Activated CD8-positive, alpha-beta memory T cell treated with anti-CD3 and anti-CD28 coated beads, Interleukin-2, amount 50 U/mL, for 24 hours (primary cell): ENCODE measurements around the gene MRPL43.

Experiments
- DNase-seq: peaks from one replicate; pipeline ENCODE4 v3.0.0-alpha.2; 2020; ENCODE audit errors: extremely low read depth

The MRPL43 gene

GRCh38 chr10:101003639-101004206 lies 16.4 kb upstream of the MRPL43 start:
- DNase-seq, result no peak

GRCh38 chr10:101002456-101002855 lies 15.2 kb upstream of the MRPL43 start:
- DNase-seq, result no peak

GRCh38 chr10:101001659-101002035 lies 14.3 kb upstream of the MRPL43 start:
- no peak for DNase-seq

GRCh38 chr10:101000915-101001658 lies 13.8 kb upstream of the MRPL43 start:
- no peak for DNase-seq

GRCh38 chr10:101000127-101000914 lies 13.0 kb upstream of the MRPL43 start:
- DNase-seq, result no peak

GRCh38 chr10:100999742-101000126 lies 12.4 kb upstream of the MRPL43 start, which contains the start of gene LZTS2:
LZTS2 (plus strand) TSS chr10:100999808; CDS start chr10:101002539, 2,731 bp downstream.
- no peak for DNase-seq

- DNase-seq, result no peak
These were observed 11.9 kb upstream of the MRPL43 start for GRCh38 chr10:100998991-100999741.

- no peak for DNase-seq
These were observed 11.1 kb upstream of the MRPL43 start for GRCh38 chr10:100998183-100998990.

GRCh38 chr10:100997360-100998182 lies 10.3 kb upstream of the MRPL43 start:
- no peak for DNase-seq

GRCh38 chr10:100996678-100997359 lies 9.5 kb upstream of the MRPL43 start:
- DNase-seq, result no peak

- DNase-seq, result no peak
These were observed 7.9 kb upstream of the MRPL43 start for GRCh38 chr10:100995181-100995580.

GRCh38 chr10:100993986-100994708 lies 6.8 kb upstream of the MRPL43 start:
- DNase-seq, result no peak

GRCh38 chr10:100989088-100989487 lies 1.8 kb upstream of the MRPL43 start:
- no peak for DNase-seq

- no peak for DNase-seq
These were observed 869 bp upstream of the MRPL43 start for GRCh38 chr10:100988166-100988565.

- no peak for DNase-seq
These were observed 370 bp upstream of the MRPL43 start for GRCh38 chr10:100987685-100988049.

GRCh38 chr10:100986623-100986951 lies 710 bp downstream of the MRPL43 start:
- no peak for DNase-seq

GRCh38 chr10:100985336-100985735 lies 2.0 kb downstream of the MRPL43 start:
- DNase-seq, result no peak

- DNase-seq, result no peak
These were observed 2.6 kb downstream of the MRPL43 start for GRCh38 chr10:100984672-100985177.
